Endothelial cell of umbilical vein (primary cell): ENCODE data around the gene PTPN6. TPM values are rescaled to one million over a fixed set of nuclear protein-coding genes. Genes with fewer than 3 reads are reported as not detected.

Experiments
- BruUV-seq: library from RNA; stranded (reverse); fragments of 400-500 nt; replicated peaks from 2 replicates; lab custom pipeline; 2021; lab: Mats Ljungman, UMichigan
- CTCF ChIA-PET: fragments of 300-600, 350-600 bp; sonication (Branson Sonifier 250); formaldehyde crosslinking; loops from one replicate; lab custom pipeline; 2021; ENCODE audit warnings: antibody characterized with exemption, inconsistent platforms; lab: Charles Lee
- POLR2A ChIA-PET: fragments of 300-600, 350-600 bp; sonication (Branson Sonifier 250); formaldehyde crosslinking; loops from one replicate; lab custom pipeline; 2021; ENCODE audit warnings: antibody characterized with exemption, inconsistent platforms; lab: Charles Lee
- DNase-seq: peaks from one replicate; pipeline ENCODE4 v3.0.0-alpha.2; 2011; ENCODE audit warnings: low read depth, low spot score
- FAIRE-seq: peaks from 2 replicates; lab custom pipeline; 2011; peaks lifted over from hg19 to GRCh38; lab: Jason Lieb, UNC
- H2AFZ ChIP-seq: 2 replicates; pipeline ENCODE4 v1.6.0; 2012; ENCODE audit warnings: low read depth, low read length, control low read depth, inconsistent platforms
- H3K27ac ChIP-seq: 2 replicates; pipeline ENCODE4 v1.5.1; 2011; ENCODE audit warnings: low read depth, mild to moderate bottlenecking, control low read depth, low read length, moderate library complexity; ENCODE audit not compliant: insufficient read depth
- H3K27me3 ChIP-seq, 2 experiments: 2 replicates each; pipeline versions ENCODE4 v1.6.0 to v1.6.1; 2011; ENCODE audit warnings: low read length in 2 of 2, mixed read lengths in 1 of 2; ENCODE audit not compliant: control insufficient read depth in 2 of 2, insufficient read depth in 2 of 2
- H3K36me3 ChIP-seq, 2 experiments: 2 replicates in 1 of 2; 3 replicates in 1 of 2; pipeline ENCODE4 v1.5.1; 2011; ENCODE audit warnings: low read length in 2 of 2, mild to moderate bottlenecking in 1 of 2, moderate library complexity in 1 of 2; ENCODE audit not compliant: control insufficient read depth in 2 of 2, insufficient read depth in 2 of 2; ENCODE audit errors: extremely low read depth in 1 of 2
- H3K4me1 ChIP-seq: 3 replicates; pipeline ENCODE4 v1.5.1; 2011; ENCODE audit warnings: mild to moderate bottlenecking, low read length; ENCODE audit not compliant: control insufficient read depth, insufficient read depth; ENCODE audit errors: extremely low read depth
- H3K4me2 ChIP-seq: 2 replicates; pipeline ENCODE4 v1.6.1; 2011; ENCODE audit warnings: low read length, control low read depth, mixed read lengths; ENCODE audit not compliant: insufficient read depth
- H3K4me3 ChIP-seq, 3 experiments: fragments of 200-600 bp in 1 of 3; sonication (generic), shearing (Covaris generic) in 1 of 3; replicated peaks in 1 of 3; 2 replicates each; pipeline ENCODE4 v1.5.1; 2011 to 2016; ENCODE audit warnings: control low read depth in 3 of 3, low read length in 3 of 3, mild to moderate bottlenecking in 2 of 3, inconsistent platforms in 1 of 3, low read depth in 1 of 3, moderate library complexity in 1 of 3; ENCODE audit not compliant: insufficient read depth in 1 of 3
- H3K79me2 ChIP-seq: 2 replicates; pipeline ENCODE4 v1.6.0; 2012; ENCODE audit warnings: low read length, inconsistent platforms; ENCODE audit not compliant: control insufficient read depth, insufficient read depth
- H3K9ac ChIP-seq: replicated peaks from 2 replicates; pipeline ENCODE3; 2011; ENCODE audit warnings: low read length, control low read depth; ENCODE audit not compliant: insufficient read depth; ENCODE audit errors: extremely low read depth
- H3K9me1 ChIP-seq: replicated peaks from 3 replicates; pipeline ENCODE4 v1.6.0; 2011; ENCODE audit warnings: mild to moderate bottlenecking, low read length; ENCODE audit not compliant: control insufficient read depth, insufficient read depth; ENCODE audit errors: extremely low read depth
- H3K9me3 ChIP-seq: replicated peaks from 2 replicates; pipeline ENCODE4 v1.5.1; 2012; ENCODE audit warnings: low read length, inconsistent platforms; ENCODE audit not compliant: control insufficient read depth, insufficient read depth
- H4K20me1 ChIP-seq: replicated peaks from 2 replicates; pipeline ENCODE3; 2011; ENCODE audit warnings: mild to moderate bottlenecking, low read length; ENCODE audit not compliant: control insufficient read depth, insufficient read depth; ENCODE audit errors: extremely low read depth
- CTCF ChIP-seq, 2 donors: IDR thresholded peaks; 1 replicate in 1 of 2; 2 replicates in 1 of 2; pipeline ENCODE4 v1.5.1; 2011; ENCODE audit warnings: low read length in 2 of 2, mild to moderate bottlenecking in 2 of 2, moderate library complexity in 2 of 2, control low read depth in 1 of 2, inconsistent platforms in 1 of 2, low read depth in 1 of 2; ENCODE audit not compliant: insufficient read depth in 1 of 2; ENCODE audit errors: extremely low read depth in 1 of 2
- JUN ChIP-seq: IDR thresholded peaks from 2 replicates; pipeline ENCODE4 v1.6.1; 2011; ENCODE audit warnings: borderline replicate concordance, low read depth; ENCODE audit not compliant: insufficient read length, insufficient read depth
- MAX ChIP-seq: IDR thresholded peaks from 2 replicates; pipeline ENCODE4 v1.6.1; 2011; ENCODE audit not compliant: insufficient read depth, insufficient read length
- MYC ChIP-seq: IDR thresholded peaks from one replicate; pipeline ENCODE4 v1.6.1; 2011; ENCODE audit warnings: mild to moderate bottlenecking, low read depth, low read length
- POLR2A ChIP-seq: IDR thresholded peaks from 2 replicates; pipeline ENCODE4 v1.6.1; 2012; ENCODE audit warnings: low read depth, mild to moderate bottlenecking, control low read depth, low read length
- POLR2AphosphoS5 ChIP-seq: IDR thresholded peaks from 2 replicates; pipeline ENCODE4 v1.6.1; 2012; ENCODE audit warnings: low read depth, mild to moderate bottlenecking, control low read depth, low read length, moderate library complexity; ENCODE audit not compliant: insufficient read depth
- dilution Hi-C: fragments of 300-500 bp; cut with MboI; formaldehyde crosslinking; loops from one replicate; pipeline ENCODE4 v1.15.0; 2019; ENCODE audit warnings: low sequenced_read_pairs; ENCODE audit not compliant: extremely low pct_ligation_motif_present
- intact Hi-C: fragments of 100-400 bp; cut with micrococcal nuclease; formaldehyde crosslinking; loops from one replicate; pipeline ENCODE4 v1.10.0; 2022
- polyA plus RNA-seq, 4 experiments: library from polyadenylated mRNA; depleted of rRNA in 3 of 4; stranded (reverse) in 3 of 4; unstranded in 1 of 4; fragments of >200 nt; gene quantifications; 2 replicates each; pipeline versions ENCODE4 v1.2.1 to v1.2.3, GENCODE V29; 2011 to 2012; ENCODE audit warnings: missing spikeins in 1 of 4
- total RNA-seq: library from RNA; stranded (reverse); gene quantifications from 2 replicates; pipeline ENCODE4 v1.2.3, GENCODE V29; 2021

The PTPN6 gene
- total and polyA plus RNA-seq, 2 donors (not counting 3 experiments of a cell fraction or from before 2014, with no cell fraction given), result 0.25 to 1.6 TPM

GRCh38 chr12:6948873-6949594 lies 2.1 kb upstream of the PTPN6 start:
- FAIRE-seq (no peak), DNase-seq (no peak)
- H3K27me3 ChIP-seq, result no peaks in the 10 kb centered on the region
- no peak overlapping the region for H2AFZ ChIP-seq
- no peak overlapping the region for H3K4me2 ChIP-seq
- CTCF ChIA-PET, result interaction anchor here (0.7 to 1.7 kb wide), 4 partner anchors 12 to 164 kb away, joined by 3 to 6 read pairs (median 4); no protein-coding TSS in a partner anchor
- H4K20me1 ChIP-seq, result no peaks in the 10 kb centered on the region
- H3K27ac ChIP-seq, result no peak overlapping the region
- no peaks in the 10 kb centered on the region for H3K9me1 ChIP-seq
- BruUV-seq, result no TSS peak
- intact Hi-C loops (no loop called here), dilution Hi-C loops (no loop called here)
- POLR2A ChIA-PET, result no interaction called here
- H3K9ac ChIP-seq, result no peak overlapping the region
- H3K79me2 ChIP-seq, result no peaks in the 10 kb centered on the region
- TF ChIP-seq MYC, result no peak
- no peak for TF ChIP-seq POLR2AphosphoS5
- TF ChIP-seq CTCF (IDR thresholded peaks at IDR 0.05; ENCODE audit: extremely low read depth in 1 of 2, insufficient read depth in 1 of 2, low read depth in 1 of 2, low read length in 2 of 2), result peak; percentile 2 to 4
- no peak for TF ChIP-seq POLR2A
- TF ChIP-seq JUN, result no peak
- no peak for TF ChIP-seq MAX
- H3K36me3 ChIP-seq, result no peaks in the 10 kb centered on the region
- H3K9me3 ChIP-seq, result no peaks in the 10 kb centered on the region
- H3K4me3 ChIP-seq, result no peak overlapping the region
- H3K4me1 ChIP-seq, result peaks cover 27% of the 10 kb centered on the region
